Measurements from ENCODE around the gene FYN.

Gene FYN

GRCh38 chr6:111725446-111726112 lies 147.7 kb downstream of the FYN start:
- Histone ChIP-seq H3K9me3 (ENCODE audit: low read depth, low read length) (no peaks in the 10 kb centered on the region), H3K36me3 (ENCODE audit: insufficient read depth, low read length) (peaks cover 2% of the 10 kb centered on the region; the same call in 1 of the 2 replicates), H3K4me3 (no peak overlapping the region), H3K27ac (no peak overlapping the region), H3K9ac (ENCODE audit: insufficient read length) (no peak overlapping the region)
- TF ChIP-seq POLR2AphosphoS5 (IDR thresholded peaks at IDR 0.05; ENCODE audit: borderline replicate concordance, low read depth, low read length) (no peak), FOXP2 (optimal IDR thresholded peaks at IDR 0.05; ENCODE audit: control extremely low read depth, extremely low read length, insufficient read depth) (no peak), EZH2 (IDR thresholded peaks at IDR 0.05) (no peak)
- DNase-seq (ENCODE audit: low read depth, low spot score): no peak

- Histone ChIP-seq H3K9me3 (ENCODE audit: low read depth, low read length) (no peaks in the 10 kb centered on the region), H3K9ac (ENCODE audit: insufficient read length) (no peak overlapping the region), H3K27ac (peak overlapping the region; percentile 45; the same call in 1 of the 2 replicates), H3K36me3 (ENCODE audit: insufficient read depth, low read length) (peaks cover 12% of the 10 kb centered on the region), H3K4me3 (no peak overlapping the region)
- no peak for DNase-seq (ENCODE audit: low read depth, low spot score)
- TF ChIP-seq POLR2AphosphoS5 (IDR thresholded peaks at IDR 0.05; ENCODE audit: borderline replicate concordance, low read depth, low read length) (no peak), EZH2 (IDR thresholded peaks at IDR 0.05) (no peak), FOXP2 (optimal IDR thresholded peaks at IDR 0.05; ENCODE audit: control extremely low read depth, extremely low read length, insufficient read depth) (no peak)
Measured at GRCh38 chr6:111724505-111724904, 148.7 kb downstream of the FYN start.

GRCh38 chr6:111724039-111724438 lies 149.2 kb downstream of the FYN start:
- peaks cover 17% of the 10 kb centered on the region for H3K36me3 ChIP-seq (ENCODE audit: insufficient read depth, low read length)
- no peak overlapping the region for H3K9ac ChIP-seq (ENCODE audit: insufficient read length)
- peak overlapping the region; percentile 90; the same call in 1 of the 2 replicates for H3K27ac ChIP-seq
- no peak for TF ChIP-seq EZH2 (IDR thresholded peaks at IDR 0.05)
- TF ChIP-seq POLR2AphosphoS5 (IDR thresholded peaks at IDR 0.05; ENCODE audit: borderline replicate concordance, low read depth, low read length): no peak
- no peak for TF ChIP-seq FOXP2 (optimal IDR thresholded peaks at IDR 0.05; ENCODE audit: control extremely low read depth, extremely low read length, insufficient read depth)
- DNase-seq (ENCODE audit: low read depth, low spot score): no peak
- H3K9me3 ChIP-seq (ENCODE audit: low read depth, low read length): no peaks in the 10 kb centered on the region
- H3K4me3 ChIP-seq: no peak overlapping the region

- no peaks in the 10 kb centered on the region for H3K9me3 ChIP-seq (ENCODE audit: low read depth, low read length)
- no peak for DNase-seq (ENCODE audit: low read depth, low spot score)
- TF ChIP-seq FOXP2 (optimal IDR thresholded peaks at IDR 0.05; ENCODE audit: control extremely low read depth, extremely low read length, insufficient read depth): no peak
- TF ChIP-seq EZH2 (IDR thresholded peaks at IDR 0.05): no peak
- no peak for TF ChIP-seq POLR2AphosphoS5 (IDR thresholded peaks at IDR 0.05; ENCODE audit: borderline replicate concordance, low read depth, low read length)
- H3K27ac ChIP-seq: peak overlapping the region; percentile 90
- no peak overlapping the region for H3K9ac ChIP-seq (ENCODE audit: insufficient read length)
- H3K4me3 ChIP-seq: no peak overlapping the region
- peaks cover 22% of the 10 kb centered on the region for H3K36me3 ChIP-seq (ENCODE audit: insufficient read depth, low read length)
Measured at GRCh38 chr6:111723412-111723970, 149.8 kb downstream of the FYN start.

GRCh38 chr6:111722179-111722731 lies 151.0 kb downstream of the FYN start:
- TF ChIP-seq FOXP2 (optimal IDR thresholded peaks at IDR 0.05; ENCODE audit: control extremely low read depth, extremely low read length, insufficient read depth) (peak; percentile 90), EZH2 (IDR thresholded peaks at IDR 0.05) (no peak), POLR2AphosphoS5 (IDR thresholded peaks at IDR 0.05; ENCODE audit: borderline replicate concordance, low read depth, low read length) (peak; percentile 14; the same call in 1 of the 2 replicates)
- H3K9me3 ChIP-seq (ENCODE audit: low read depth, low read length): no peaks in the 10 kb centered on the region
- DNase-seq (ENCODE audit: low read depth, low spot score): peak; percentile 86
- peaks cover 33% of the 10 kb centered on the region for H3K36me3 ChIP-seq (ENCODE audit: insufficient read depth, low read length)
- peak overlapping the region; percentile 34 for H3K4me3 ChIP-seq
- peak overlapping the region; percentile 90 for H3K27ac ChIP-seq
- H3K9ac ChIP-seq (ENCODE audit: insufficient read length): peak overlapping the region; percentile 35

- Histone ChIP-seq H3K4me3 (peak overlapping the region; percentile 34), H3K27ac (peak overlapping the region; percentile 90), H3K9me3 (ENCODE audit: low read depth, low read length) (no peaks in the 10 kb centered on the region), H3K36me3 (ENCODE audit: insufficient read depth, low read length) (peaks cover 36% of the 10 kb centered on the region), H3K9ac (ENCODE audit: insufficient read length) (peak overlapping the region; percentile 35)
- no peak for DNase-seq (ENCODE audit: low read depth, low spot score)
- no peak for TF ChIP-seq FOXP2 (optimal IDR thresholded peaks at IDR 0.05; ENCODE audit: control extremely low read depth, extremely low read length, insufficient read depth)
- TF ChIP-seq POLR2AphosphoS5 (IDR thresholded peaks at IDR 0.05; ENCODE audit: borderline replicate concordance, low read depth, low read length): no peak
- no peak for TF ChIP-seq EZH2 (IDR thresholded peaks at IDR 0.05)
Measured at GRCh38 chr6:111721753-111722154, 151.5 kb downstream of the FYN start.

GRCh38 chr6:111720931-111721496 lies 152.2 kb downstream of the FYN start:
- TF ChIP-seq POLR2AphosphoS5 (IDR thresholded peaks at IDR 0.05; ENCODE audit: borderline replicate concordance, low read depth, low read length) (no peak), EZH2 (IDR thresholded peaks at IDR 0.05) (no peak), FOXP2 (optimal IDR thresholded peaks at IDR 0.05; ENCODE audit: control extremely low read depth, extremely low read length, insufficient read depth) (no peak)
- H3K9me3 ChIP-seq (ENCODE audit: low read depth, low read length): no peaks in the 10 kb centered on the region
- H3K27ac ChIP-seq: 0 out of 2 replicates have a peak overlapping the region, but pooled peaks have one; percentile 90
- H3K9ac ChIP-seq (ENCODE audit: insufficient read length): no peak overlapping the region
- DNase-seq (ENCODE audit: low read depth, low spot score): no peak
- H3K36me3 ChIP-seq (ENCODE audit: insufficient read depth, low read length): peaks cover 34% of the 10 kb centered on the region
- H3K4me3 ChIP-seq: no peak overlapping the region

- Histone ChIP-seq H3K9ac (ENCODE audit: insufficient read length) (no peak overlapping the region), H3K27ac (peak overlapping the region; percentile 72), H3K36me3 (ENCODE audit: insufficient read depth, low read length) (peaks cover 51% of the 10 kb centered on the region), H3K4me3 (no peak overlapping the region), H3K9me3 (ENCODE audit: low read depth, low read length) (no peaks in the 10 kb centered on the region)
- no peak for DNase-seq (ENCODE audit: low read depth, low spot score)
- TF ChIP-seq POLR2AphosphoS5 (IDR thresholded peaks at IDR 0.05; ENCODE audit: borderline replicate concordance, low read depth, low read length): no peak
- no peak for TF ChIP-seq EZH2 (IDR thresholded peaks at IDR 0.05)
Measured at GRCh38 chr6:111718990-111719389, 154.3 kb downstream of the FYN start.
